Peyer's patch (tissue), 4 donors: ENCODE results near the gene RD3L. TPM values are rescaled to one million over a fixed set of nuclear protein-coding genes. Genes with fewer than 3 reads are reported as not detected.

ENCODE experiments used
- DNase-seq, 3 donors: peaks; one replicate each; pipeline ENCODE4 v3.0.0-alpha.2; 2017 to 2019
- H3K27ac ChIP-seq, 4 donors: fragments of 200-600 bp; sonication (generic); one replicate each; pipeline ENCODE4 v1.5.1; 2016 to 2019
- H3K27me3 ChIP-seq, 2 donors: fragments of 200-600 bp; sonication (generic); one replicate each; pipeline ENCODE4 v1.5.1; 2019
- H3K36me3 ChIP-seq, 3 donors: fragments of 200-600 bp; sonication (generic); one replicate each; pipeline ENCODE4 v1.5.1; 2016 to 2019
- H3K4me1 ChIP-seq, 4 donors: fragments of 200-600 bp; sonication (generic); one replicate each; pipeline ENCODE4 v1.5.1; 2016 to 2019
- H3K4me3 ChIP-seq, 4 donors: fragments of 200-600 bp; sonication (generic); 1 replicate in 3 of 4; 2 replicates in 1 of 4; pipeline ENCODE4 v1.5.1; 2016 to 2019; ENCODE audit warnings: mild to moderate bottlenecking in 1 of 4
- H3K9me3 ChIP-seq, 4 donors: fragments of 200-600 bp; sonication (generic); one replicate each; pipeline ENCODE4 v1.5.1; 2016 to 2019; ENCODE audit warnings: mild to moderate bottlenecking in 1 of 4
- CTCF ChIP-seq, 6 experiments: fragments of 450-650 bp in 4 of 6; fragments of 200-600 bp in 2 of 6; sonication (generic) in 1 of 6; IDR thresholded peaks; one replicate each; pipeline ENCODE4 v1.5.1; 2017 to 2019; ENCODE audit warnings: antibody characterized with exemption in 6 of 6, mild to moderate bottlenecking in 3 of 6, moderate library complexity in 1 of 6
- POLR2A ChIP-seq, 2 donors: fragments of 450-650 bp; IDR thresholded peaks; one replicate each; pipeline ENCODE4 v1.5.1; 2017; ENCODE audit warnings: antibody characterized with exemption in 2 of 2, mild to moderate bottlenecking in 2 of 2, moderate library complexity in 2 of 2
- total RNA-seq, 4 donors: library from RNA; depleted of rRNA; stranded (reverse); fragments of >200 nt; gene quantifications; one replicate each; pipeline ENCODE4 v1.1.0, GENCODE V29; 2016

RD3L gene
- total RNA-seq, 4 donors from 2014 or later: not detected

- no peak overlapping the region for H3K27ac ChIP-seq
- H3K36me3 ChIP-seq: no peaks in the 10 kb centered on the region
- DNase-seq: no peak
These were observed 50.1 kb downstream of the RD3L start for GRCh38 chr14:103892247-103892646.

GRCh38 chr14:103891667-103892215 lies 50.6 kb downstream of the RD3L start:
- peaks cover 0 to 54% (median 11%) of the 10 kb centered on the region in 4 donors for H3K4me1 ChIP-seq
- no peaks in the 10 kb centered on the region for H3K27me3 ChIP-seq
- TF ChIP-seq CTCF (IDR thresholded peaks at IDR 0.05) (no peak), POLR2A (IDR thresholded peaks at IDR 0.05) (no peak)
- H3K36me3 ChIP-seq: no peaks in the 10 kb centered on the region
- H3K9me3 ChIP-seq: no peaks in the 10 kb centered on the region
- no peak for DNase-seq
- H3K4me3 ChIP-seq: no peak overlapping the region
- no peak overlapping the region for H3K27ac ChIP-seq

More at GRCh38 chr14:103892247-103892646, 50.1 kb downstream of the RD3L start:
- no peaks in the 10 kb centered on the region for H3K27me3 ChIP-seq
- no peak overlapping the region for H3K4me3 ChIP-seq
- H3K4me1 ChIP-seq: peaks cover 0 to 58% (median 11%) of the 10 kb centered on the region in 4 donors
- no peak for TF ChIP-seq CTCF (IDR thresholded peaks at IDR 0.05)
- no peaks in the 10 kb centered on the region for H3K9me3 ChIP-seq

- no peak for DNase-seq
- Histone ChIP-seq H3K9me3 (no peaks in the 10 kb centered on the region), H3K36me3 (no peaks in the 10 kb centered on the region), H3K4me3 (no peak overlapping the region), H3K27me3 (no peaks in the 10 kb centered on the region), H3K4me1 (peaks cover 0 to 47% (median 11%) of the 10 kb centered on the region in 4 donors), H3K27ac (peak overlapping the region in 1 of 4 donors; percentile 19)
- TF ChIP-seq POLR2A (IDR thresholded peaks at IDR 0.05): no peak
- no peak for TF ChIP-seq CTCF (IDR thresholded peaks at IDR 0.05)
These were observed 51.3 kb downstream of the RD3L start for GRCh38 chr14:103890821-103891666.

Other genes with a start within 250 kb of the RD3L start
- 10 to 100 TPM; 11.6 to 42.9 (median 16.2) TPM for gene XRCC3, start 227.1 kb downstream of the RD3L start, total RNA-seq
- 10 to 100 TPM; 40.3 to 81.2 (median 59.0) TPM for gene ZFYVE21, start 226.7 kb downstream of the RD3L start, total RNA-seq
- gene PPP1R13B, start 95.0 kb downstream of the RD3L start, total RNA-seq: 10 to 100 TPM; 30.5 to 78.3 (median 54.0) TPM
- under 1 TPM in 1 of 4 donors, not detected in 3; 0.40 TPM for gene TDRD9, start 14.1 kb downstream of the RD3L start, total RNA-seq
- gene ASPG, start 143.2 kb upstream of the RD3L start, total RNA-seq: 1 to 10 TPM in 3 of 4 donors, not detected in 1; 1.2 to 7.4 (median 2.3) TPM
- gene KIF26A, start 196.1 kb upstream of the RD3L start, total RNA-seq: 1 to 10 TPM in 3 of 4 donors, under 1 TPM in 1; 0.53 to 5.8 (median 1.6) TPM